Inflammatory macrophage treated with lipopolysaccharide for 4 hours (primary cell): ENCODE data around the gene ACTRT1.

Experiments used
- DNase-seq: peaks from one replicate; pipeline ENCODE4 v3.0.0-alpha.2; 2020

ACTRT1 gene

GRCh38 chrX:128052303-128052702 lies at the start of gene ACTRT1:
Gene ACTRT1 (minus strand): TSS chrX:128052403. CDS start chrX:128052206, 197 bp downstream.
- no peak for DNase-seq

GRCh38 chrX:128078545-128078944 lies 26.3 kb upstream of the ACTRT1 start:
- no peak for DNase-seq

GRCh38 chrX:128057421-128057820 lies 5.2 kb upstream of the ACTRT1 start:
- no peak for DNase-seq

GRCh38 chrX:128051526-128051925 lies 677 bp downstream of the ACTRT1 start:
- no peak for DNase-seq

GRCh38 chrX:128035318-128035717 lies 16.9 kb downstream of the ACTRT1 start:
- no peak for DNase-seq

GRCh38 chrX:128021566-128021965 lies 30.6 kb downstream of the ACTRT1 start:
- no peak for DNase-seq

GRCh38 chrX:128020701-128021100 lies 31.5 kb downstream of the ACTRT1 start:
- no peak for DNase-seq

- no peak for DNase-seq
Measured at GRCh38 chrX:128019218-128019617, 33.0 kb downstream of the ACTRT1 start.

GRCh38 chrX:128012015-128012414 lies 40.2 kb downstream of the ACTRT1 start:
- no peak for DNase-seq

- no peak for DNase-seq
Measured at GRCh38 chrX:128007882-128008281, 44.3 kb downstream of the ACTRT1 start.
